Stimulated activated CD8-positive, alpha-beta memory T cell treated with anti-CD3 and anti-CD28 coated beads, Interleukin-12 subunit alpha, Interleukin-12 subunit beta, amount 100 ng/mL, for 24 hours (primary cell): Measurements from ENCODE around the gene GATAD2B.
"Not testable (repeated sequence)": the region's sequence is repeated elsewhere in the genome, so short reads cannot be mapped to it uniquely, and the experiment has no call there.

Experiments
- DNase-seq: peaks from one replicate; pipeline ENCODE4 v3.0.0-alpha.2; 2020; ENCODE audit errors: extremely low read depth

The GATAD2B gene

GRCh38 chr1:153929981-153930948 is 7.5 kb upstream of the GATAD2B start:
- no peak for DNase-seq

- no peak for DNase-seq
Measured at GRCh38 chr1:153929426-153929825, 6.7 kb upstream of the GATAD2B start.

- no peak for DNase-seq
Measured at GRCh38 chr1:153928791-153929341, 6.1 kb upstream of the GATAD2B start.

GRCh38 chr1:153928245-153928644 is 5.5 kb upstream of the GATAD2B start:
- DNase-seq = no peak

GRCh38 chr1:153926405-153926804 is 3.6 kb upstream of the GATAD2B start:
- no peak for DNase-seq

- peak; percentile 37 for DNase-seq
Measured at GRCh38 chr1:153922076-153922971, 448 bp downstream of the GATAD2B start.

- DNase-seq = no peak
Measured at GRCh38 chr1:153921803-153922075, 1.0 kb downstream of the GATAD2B start.

- DNase-seq = no peak
Measured at GRCh38 chr1:153921080-153921802, 1.5 kb downstream of the GATAD2B start.

- DNase-seq = no peak
Measured at GRCh38 chr1:153919876-153920852, 2.6 kb downstream of the GATAD2B start.

- no peak for DNase-seq
Measured at GRCh38 chr1:153916297-153916696, 6.5 kb downstream of the GATAD2B start.

GRCh38 chr1:153912349-153912748 is 10.4 kb downstream of the GATAD2B start:
- DNase-seq = no peak

GRCh38 chr1:153910560-153910959 is 12.2 kb downstream of the GATAD2B start:
- not testable (repeated sequence) for DNase-seq

GRCh38 chr1:153908071-153908470 is 14.7 kb downstream of the GATAD2B start:
- DNase-seq = no peak

- DNase-seq = no peak
Measured at GRCh38 chr1:153907134-153907533, 15.6 kb downstream of the GATAD2B start.

GRCh38 chr1:153906396-153906795 is 16.4 kb downstream of the GATAD2B start:
- no peak for DNase-seq

GRCh38 chr1:153905908-153906307 is 16.9 kb downstream of the GATAD2B start:
- not testable (repeated sequence) for DNase-seq

- no peak for DNase-seq
Measured at GRCh38 chr1:153903841-153904455, 18.8 kb downstream of the GATAD2B start.

- DNase-seq = no peak
Measured at GRCh38 chr1:153899509-153899908, 23.3 kb downstream of the GATAD2B start.

GRCh38 chr1:153895866-153896265 is 26.9 kb downstream of the GATAD2B start:
- not testable (repeated sequence) for DNase-seq

- DNase-seq = not testable (repeated sequence)
Measured at GRCh38 chr1:153891042-153891441, 31.7 kb downstream of the GATAD2B start.
